Measurements from ENCODE around the gene SLC25A21.
"Not testable (repeated sequence)": the region's sequence is repeated elsewhere in the genome, so short reads cannot be mapped to it uniquely, and the experiment has no call there.

SLC25A21 gene

DNA sequence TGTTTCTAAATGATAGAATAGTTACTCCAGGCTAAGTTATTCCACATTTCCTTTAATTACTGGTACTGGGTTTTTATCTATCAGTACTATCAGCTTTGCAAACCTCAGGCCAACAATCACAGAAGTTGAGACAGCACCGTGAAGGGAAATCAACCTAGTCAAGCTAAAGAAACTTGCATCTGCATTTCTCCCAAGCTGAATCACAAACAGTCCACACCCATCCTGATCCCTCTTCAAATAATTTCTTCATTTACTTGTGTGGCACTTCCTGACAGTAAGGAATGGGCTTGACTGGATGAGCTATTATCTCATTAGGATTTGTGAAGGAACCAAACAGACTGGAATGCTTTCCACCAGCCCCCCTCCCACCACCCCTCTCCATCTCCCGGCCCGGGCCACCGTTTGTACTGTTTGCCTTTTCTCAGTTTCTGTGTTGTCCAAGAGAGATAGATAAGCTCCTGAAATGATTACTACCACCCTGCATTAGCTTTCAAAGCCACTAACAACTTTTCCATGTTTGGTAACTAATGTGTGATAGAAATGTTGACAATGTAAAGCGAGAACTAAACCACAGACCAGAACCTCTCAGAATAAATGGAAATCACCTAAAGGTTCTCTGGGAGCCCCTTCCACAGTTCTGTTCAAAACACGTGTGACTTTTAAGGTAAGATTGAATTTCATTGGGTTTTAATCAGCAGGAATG lies 236.3 kb downstream of the SLC25A21 start:
- no peak for DNase-seq

- DNase-seq: no peak
These were observed 238.1 kb downstream of the SLC25A21 start for GRCh38 chr14:36934304-36934703.

DNA sequence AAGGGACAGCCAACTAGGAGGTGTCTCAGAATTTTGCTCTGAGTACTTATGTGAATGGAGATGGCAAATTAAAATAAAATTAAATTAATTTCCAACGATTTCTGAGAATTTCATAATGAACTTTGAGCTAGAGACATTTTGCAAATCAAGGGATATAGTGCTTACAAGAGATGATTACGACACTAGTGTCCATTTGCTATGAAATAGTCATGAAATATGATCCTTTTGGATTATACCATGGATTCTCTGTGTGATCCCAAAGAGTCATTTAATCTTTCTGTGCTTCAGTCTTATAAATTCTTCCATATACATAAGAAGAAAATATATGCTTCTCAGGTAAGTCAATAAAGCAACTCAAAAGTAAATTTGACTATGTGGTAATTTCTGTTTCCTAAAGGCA lies 240.6 kb downstream of the SLC25A21 start:
- DNase-seq: no peak

DNA sequence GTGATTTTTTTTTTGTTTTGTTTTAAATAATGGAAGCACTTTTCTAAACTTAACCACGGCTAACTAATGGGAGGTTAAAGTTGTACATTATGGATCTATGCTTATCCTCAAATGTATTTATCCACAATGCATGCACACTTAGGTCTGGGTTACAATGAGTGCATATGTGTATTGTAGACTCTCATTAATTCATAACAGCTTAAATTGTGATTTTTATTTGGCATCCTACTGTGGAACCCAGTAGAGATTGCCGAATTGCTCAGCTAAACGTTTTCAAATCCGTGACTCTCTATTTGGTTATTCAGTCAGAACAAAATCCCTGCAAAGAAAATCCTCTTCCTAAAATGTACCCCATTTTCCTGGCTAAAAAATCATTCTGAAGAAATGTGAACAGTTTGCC lies 244.0 kb downstream of the SLC25A21 start:
- DNase-seq: no peak

DNA sequence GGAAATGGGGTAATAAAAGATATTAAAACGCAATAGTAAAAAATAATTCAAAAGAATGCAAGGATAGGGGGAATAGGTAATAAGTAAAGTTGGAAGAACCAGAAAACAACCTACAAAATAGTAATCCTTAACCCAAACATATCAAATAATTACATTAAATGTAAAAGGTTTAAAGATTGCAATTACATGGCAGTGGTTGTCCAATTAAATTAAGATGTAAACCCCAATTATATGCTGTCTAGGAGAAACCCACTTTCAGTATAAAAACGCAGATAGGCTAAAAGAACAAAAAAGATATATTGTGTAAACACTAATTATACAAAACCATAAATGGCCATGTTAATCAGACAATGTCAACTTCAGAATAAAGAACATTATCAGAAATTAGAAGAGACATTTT lies 247.3 kb downstream of the SLC25A21 start:
- DNase-seq: no peak

DNA sequence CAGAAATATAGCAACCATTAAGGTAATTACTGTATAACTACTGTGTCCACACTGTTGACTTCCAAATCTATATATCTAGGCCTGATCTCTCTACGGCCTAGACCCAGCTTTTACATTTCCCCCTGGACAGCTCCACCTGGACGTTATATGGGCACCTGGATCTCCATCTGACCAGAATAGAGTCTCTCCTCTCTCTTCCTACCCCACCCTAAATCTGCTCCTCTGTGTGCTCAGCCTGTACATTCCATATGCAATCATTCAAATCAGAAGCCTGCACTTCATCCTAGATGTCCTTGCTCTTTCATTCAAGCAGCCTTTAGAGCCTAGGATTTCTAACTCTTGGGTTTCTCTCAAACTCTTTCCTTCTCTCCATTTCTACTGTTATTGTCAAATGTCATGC lies 255.7 kb downstream of the SLC25A21 start:
- DNase-seq: no peak

GRCh38 chr14:36915081-36915480 lies 257.3 kb downstream of the SLC25A21 start:
- DNase-seq: peak; percentile 36

DNA sequence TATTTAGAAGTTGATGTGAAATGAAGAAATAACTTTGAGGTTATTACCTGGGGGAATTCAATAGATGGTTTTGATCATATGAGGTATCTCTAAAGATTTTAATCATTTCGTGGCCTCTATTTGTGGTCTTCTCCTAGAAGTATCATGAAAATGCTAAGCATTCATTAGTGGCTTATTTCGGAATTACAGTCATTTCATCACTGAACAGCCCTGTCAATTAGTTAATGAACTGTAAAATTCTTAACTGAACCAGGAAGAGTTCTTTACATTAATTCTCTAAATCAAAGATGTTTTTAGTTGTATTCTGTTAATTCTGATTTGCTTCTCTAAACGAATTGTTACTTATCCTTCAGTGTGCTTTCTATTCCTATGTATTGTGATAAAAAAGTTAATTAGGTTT lies 261.8 kb downstream of the SLC25A21 start:
- DNase-seq: no peak

GRCh38 chr14:36905272-36905888 lies 267.0 kb downstream of the SLC25A21 start:
- DNase-seq: no peak

DNA sequence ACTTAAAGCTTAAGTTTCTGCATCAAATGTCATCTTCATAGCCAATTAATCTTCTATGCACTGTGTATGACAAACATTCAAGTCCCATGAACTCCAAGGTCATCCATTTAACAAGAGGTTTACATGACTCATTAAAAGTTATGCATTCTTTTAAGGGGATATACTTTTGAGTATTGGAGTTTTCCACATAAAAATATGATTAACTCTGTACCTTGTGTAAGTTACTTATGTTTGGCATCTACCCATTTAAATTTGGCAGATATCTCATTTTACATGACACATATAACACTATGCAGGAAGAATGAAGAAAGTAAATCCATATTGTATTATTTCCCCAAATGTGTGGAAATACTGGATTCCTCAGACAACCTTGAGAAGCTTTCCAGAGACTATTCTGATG lies 270.5 kb downstream of the SLC25A21 start:
- DNase-seq: no peak

- no peak for DNase-seq
These were observed 271.6 kb downstream of the SLC25A21 start for GRCh38 chr14:36900846-36901245.

- DNase-seq: not testable (repeated sequence)
These were observed 276.1 kb downstream of the SLC25A21 start for GRCh38 chr14:36896300-36896699.

- DNase-seq: no peak
These were observed 288.4 kb downstream of the SLC25A21 start for GRCh38 chr14:36884049-36884448.

GRCh38 chr14:36880276-36880675 lies 292.1 kb downstream of the SLC25A21 start:
- DNase-seq: no peak

- DNase-seq: no peak
These were observed 292.8 kb downstream of the SLC25A21 start for GRCh38 chr14:36879558-36879957.

DNA sequence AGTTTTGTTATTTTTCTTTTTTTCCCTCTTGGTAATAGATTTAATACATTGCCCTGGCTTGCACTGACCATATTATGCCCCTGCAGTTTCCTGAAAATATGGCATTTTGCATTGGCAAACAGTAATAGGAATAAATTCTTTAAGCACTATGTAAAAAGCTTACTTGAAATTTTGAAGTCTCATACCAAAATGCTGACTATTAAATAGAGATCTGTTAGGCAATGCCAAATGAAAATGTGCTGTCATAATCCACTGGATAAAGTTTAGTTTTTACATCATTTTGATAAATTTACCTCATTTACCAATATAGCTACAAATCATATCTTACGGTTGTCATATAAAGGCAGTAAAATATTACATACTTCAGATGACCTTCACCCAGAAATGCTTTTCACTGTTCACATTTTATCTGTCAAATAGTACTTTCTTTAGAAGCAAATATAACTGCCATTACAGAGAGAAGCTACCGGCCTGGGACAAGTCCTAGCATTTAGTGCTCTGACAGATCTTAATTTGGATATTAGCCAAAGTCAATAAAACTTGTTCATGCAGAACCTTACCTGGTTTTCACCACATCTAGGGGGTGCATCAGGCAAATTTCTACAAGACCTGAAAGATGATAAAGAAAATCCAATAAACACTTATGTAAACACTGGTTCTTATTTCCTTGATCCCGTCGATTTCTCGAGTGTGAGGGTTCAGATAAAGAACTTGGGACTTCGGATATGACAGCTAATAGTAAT lies 297.8 kb downstream of the SLC25A21 start:
- DNase-seq: no peak

GRCh38 chr14:36870776-36871175 lies 301.6 kb downstream of the SLC25A21 start:
- no peak for DNase-seq

GRCh38 chr14:36869125-36869524 lies 303.3 kb downstream of the SLC25A21 start:
- DNase-seq: no peak

GRCh38 chr14:36866867-36867266 lies 305.5 kb downstream of the SLC25A21 start:
- DNase-seq: no peak

- DNase-seq: no peak
These were observed 309.1 kb downstream of the SLC25A21 start for GRCh38 chr14:36863271-36863670.

- DNase-seq: not testable (repeated sequence)
These were observed 310.2 kb downstream of the SLC25A21 start for GRCh38 chr14:36862237-36862636.

- no peak for DNase-seq
These were observed 311.6 kb downstream of the SLC25A21 start for GRCh38 chr14:36860831-36861230.

DNA sequence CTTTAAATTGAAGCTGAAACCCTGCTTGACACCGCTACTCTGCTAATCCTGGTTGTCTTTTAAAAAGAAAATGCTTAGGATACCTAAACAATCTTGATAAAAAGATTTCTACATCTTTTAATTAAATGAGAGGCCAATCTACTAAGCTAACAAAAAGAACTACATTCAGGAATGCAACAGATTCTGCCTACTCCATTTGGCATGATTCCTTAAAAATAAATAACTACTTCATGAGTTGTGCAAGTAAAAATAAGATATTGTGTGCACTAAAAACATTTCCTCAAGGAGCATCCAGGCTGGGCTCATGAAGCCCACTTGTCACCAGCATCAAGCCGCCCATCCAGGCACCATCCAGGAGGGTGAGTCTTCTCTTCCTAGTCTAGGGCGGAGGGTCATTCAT lies 313.3 kb downstream of the SLC25A21 start:
- DNase-seq: no peak

DNA sequence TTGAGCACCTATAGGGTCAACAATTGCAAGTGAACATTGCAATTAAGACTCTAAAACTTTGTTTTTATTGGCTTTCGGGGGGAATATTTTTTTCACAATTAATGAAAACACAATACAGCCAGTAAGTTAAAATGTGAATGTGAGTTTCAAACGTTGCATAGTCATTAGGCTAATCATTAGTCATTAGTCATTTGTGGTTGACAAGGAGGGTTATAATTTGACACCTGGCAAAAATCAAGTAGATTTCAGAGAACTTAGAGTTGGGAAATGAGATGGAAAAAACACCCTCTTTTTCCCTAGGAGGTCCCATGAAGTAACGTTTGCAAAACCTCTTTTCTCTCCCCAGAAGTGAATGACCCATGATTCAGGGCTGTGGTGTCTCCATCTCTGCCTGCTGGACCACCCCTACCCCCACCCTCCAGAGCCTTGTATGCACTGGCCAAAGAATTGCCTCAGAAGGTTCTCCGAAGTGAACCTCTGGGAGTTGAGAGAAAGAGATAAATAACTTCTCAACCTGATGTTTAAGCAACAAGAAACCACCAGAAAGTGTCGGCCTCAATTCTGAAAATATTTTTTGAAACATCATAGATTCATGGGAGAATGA lies 314.5 kb downstream of the SLC25A21 start:
- no peak for DNase-seq

Data from NCI-H774 (cell line).